ENCODE data around the gene SLC7A14.

The SLC7A14 gene

GRCh38 chr3:170469151-170470062, 116.5 kb downstream of the SLC7A14 start:
- DNase-seq (ENCODE audit: low spot score), result no peak

- DNase-seq (ENCODE audit: low spot score), result no peak
Measured at GRCh38 chr3:170467571-170468147, 118.2 kb downstream of the SLC7A14 start.

- DNase-seq (ENCODE audit: low spot score), result no peak
Measured at GRCh38 chr3:170467007-170467406, 118.9 kb downstream of the SLC7A14 start.

- DNase-seq (ENCODE audit: low spot score), result no peak
Measured at GRCh38 chr3:170465955-170466354, 119.9 kb downstream of the SLC7A14 start.

- no peak for DNase-seq (ENCODE audit: low spot score)
Measured at GRCh38 chr3:170463011-170463410, 122.9 kb downstream of the SLC7A14 start.

GRCh38 chr3:170458285-170458684, 127.6 kb downstream of the SLC7A14 start:
- no peak for DNase-seq (ENCODE audit: low spot score)

- no peak for DNase-seq (ENCODE audit: low spot score)
Measured at GRCh38 chr3:170454509-170454908, 131.4 kb downstream of the SLC7A14 start.

GRCh38 chr3:170450039-170450438, 135.8 kb downstream of the SLC7A14 start:
- no peak for DNase-seq (ENCODE audit: low spot score)

GRCh38 chr3:170448584-170448983, 137.3 kb downstream of the SLC7A14 start:
- no peak for DNase-seq (ENCODE audit: low spot score)

- DNase-seq (ENCODE audit: low spot score), result no peak
Measured at GRCh38 chr3:170443457-170443856, 142.4 kb downstream of the SLC7A14 start.

- no peak for DNase-seq (ENCODE audit: low spot score)
Measured at GRCh38 chr3:170442947-170443346, 142.9 kb downstream of the SLC7A14 start.

- DNase-seq (ENCODE audit: low spot score), result no peak
Measured at GRCh38 chr3:170441412-170441811, 144.5 kb downstream of the SLC7A14 start.

- no peak for DNase-seq (ENCODE audit: low spot score)
Measured at GRCh38 chr3:170440344-170440743, 145.5 kb downstream of the SLC7A14 start.

GRCh38 chr3:170438836-170439235, 147.0 kb downstream of the SLC7A14 start:
- DNase-seq (ENCODE audit: low spot score), result no peak

GRCh38 chr3:170437696-170438407, 148.0 kb downstream of the SLC7A14 start:
- no peak for DNase-seq (ENCODE audit: low spot score)

- DNase-seq (ENCODE audit: low spot score), result no peak
Measured at GRCh38 chr3:170437176-170437575, 148.7 kb downstream of the SLC7A14 start.

GRCh38 chr3:170436697-170437096, 149.2 kb downstream of the SLC7A14 start:
- no peak for DNase-seq (ENCODE audit: low spot score)

- DNase-seq (ENCODE audit: low spot score), result no peak
Measured at GRCh38 chr3:170432416-170432815, 153.5 kb downstream of the SLC7A14 start.

GRCh38 chr3:170431054-170431453, 154.8 kb downstream of the SLC7A14 start:
- DNase-seq (ENCODE audit: low spot score), result no peak

GRCh38 chr3:170429050-170429449, 156.8 kb downstream of the SLC7A14 start:
- DNase-seq (ENCODE audit: low spot score), result no peak

- no peak for DNase-seq (ENCODE audit: low spot score)
Measured at GRCh38 chr3:170428095-170428494, 157.8 kb downstream of the SLC7A14 start.

GRCh38 chr3:170426240-170426797, 159.6 kb downstream of the SLC7A14 start:
- DNase-seq (ENCODE audit: low spot score), result no peak
